Measurements from ENCODE around the gene GAA. TPM values are rescaled to one million over a fixed set of nuclear protein-coding genes. Genes with fewer than 3 reads are reported as not detected.

Gene GAA
- total and polyA plus RNA-seq, 8 donors = 24.1 to 105 (median 36.9) TPM

- Histone ChIP-seq H3K36me3 (no peaks in the 10 kb centered on the region), H3K27me3 (no peaks in the 10 kb centered on the region), H3K27ac (peak overlapping the region; percentile 73 to 86), H3K4me3 (peak overlapping the region; percentile 6 to 11), H3K9me3 (no peaks in the 10 kb centered on the region), H3K4me1 (peaks cover 5 to 27% of the 10 kb centered on the region in 2 donors)
- intact Hi-C loops (cut with DNase I) = no loop called here
- ATAC-seq = peak; percentile 48
- TF ChIP-seq CTCF (IDR thresholded peaks at IDR 0.05) = no peak
- peak in 3 of 4 donors; percentile 41 to 83 (median 76) for DNase-seq
Observed at GRCh38 chr17:80071116-80071841, 30.1 kb upstream of the GAA start.

DNA sequence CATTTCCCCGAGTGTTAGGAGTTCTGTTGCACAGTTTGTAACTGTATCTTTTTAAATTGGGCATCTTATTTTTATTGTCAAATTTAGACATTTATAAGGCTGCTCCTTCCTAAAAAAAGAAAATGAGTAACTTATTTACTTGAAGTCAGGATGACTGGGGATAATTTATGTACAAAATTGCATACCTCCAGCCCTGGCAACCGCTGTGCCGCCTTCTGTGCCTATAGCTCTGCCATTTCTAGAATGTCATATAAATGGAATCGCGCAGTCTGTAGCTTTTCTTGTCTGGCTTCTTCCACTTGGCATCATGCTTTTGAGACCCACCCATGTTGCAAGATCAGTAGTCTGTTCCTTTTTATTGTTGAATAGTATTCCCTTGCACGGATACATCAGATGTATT lies 29.0 kb upstream of the GAA start:
- H3K27ac ChIP-seq = no peak overlapping the region
- DNase-seq (no peak), ATAC-seq (no peak)
- no peak overlapping the region for H3K4me3 ChIP-seq
- intact Hi-C loops (cut with DNase I) = no loop called here
- H3K9me3 ChIP-seq = no peaks in the 10 kb centered on the region
- H3K4me1 ChIP-seq = peaks cover 5 to 27% of the 10 kb centered on the region in 2 donors
- no peak for TF ChIP-seq CTCF (IDR thresholded peaks at IDR 0.05)
- no peaks in the 10 kb centered on the region for H3K36me3 ChIP-seq
- H3K27me3 ChIP-seq = no peaks in the 10 kb centered on the region

DNA sequence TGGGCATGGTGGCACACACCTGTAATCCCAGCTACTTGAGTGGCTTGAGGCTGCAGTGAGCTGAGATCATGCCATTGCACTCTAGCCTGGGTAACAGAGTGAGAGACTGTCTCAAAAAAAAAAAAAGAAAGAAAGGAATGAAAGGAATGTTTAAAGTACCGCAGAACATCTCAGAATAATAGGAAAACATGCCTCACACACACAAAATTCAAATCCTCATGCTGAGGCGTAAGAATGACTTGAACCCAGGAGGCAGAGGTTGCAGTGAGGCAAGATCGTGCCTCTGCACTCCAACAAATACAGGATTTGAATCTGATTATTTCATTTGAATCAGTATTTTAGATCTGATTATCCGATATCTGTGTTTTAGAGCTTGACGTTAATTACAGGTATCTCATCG lies 21.3 kb upstream of the GAA start:
- DNase-seq (no peak), ATAC-seq (no peak)
- Histone ChIP-seq H3K27ac (no peak overlapping the region), H3K4me1 (peaks cover 0 to 8% of the 10 kb centered on the region in 2 donors), H3K27me3 (no peaks in the 10 kb centered on the region), H3K4me3 (no peak overlapping the region), H3K9me3 (no peaks in the 10 kb centered on the region), H3K36me3 (no peaks in the 10 kb centered on the region)
- intact Hi-C loops (cut with DNase I) = no loop called here
- no peak for TF ChIP-seq CTCF (IDR thresholded peaks at IDR 0.05)

DNA sequence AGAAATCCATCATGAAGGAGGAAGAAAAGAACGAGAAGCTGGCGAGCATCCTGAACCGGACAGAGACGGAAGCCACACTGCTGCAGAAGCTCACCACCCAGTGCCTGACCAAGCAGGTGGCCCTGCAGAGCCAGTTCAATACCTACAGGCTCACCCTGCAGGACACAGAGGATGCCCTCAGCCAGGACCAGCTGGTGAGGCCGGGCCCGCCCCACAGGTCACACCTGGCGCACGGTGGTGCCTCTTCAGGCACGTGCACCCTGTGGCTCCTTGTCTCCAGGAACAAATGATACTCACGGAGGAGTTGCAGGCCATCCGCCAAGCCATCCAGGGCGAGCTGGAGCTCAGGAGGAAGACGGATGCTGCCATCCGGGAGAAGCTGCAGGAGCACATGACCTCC lies 19.8 kb upstream of the GAA start:
- peaks cover 0 to 8% of the 10 kb centered on the region in 2 donors for H3K4me1 ChIP-seq
- DNase-seq (peak in 1 of 4 donors; percentile 72), ATAC-seq (no peak)
- H3K27ac ChIP-seq = no peak overlapping the region
- no peak for TF ChIP-seq CTCF (IDR thresholded peaks at IDR 0.05)
- no peak overlapping the region for H3K4me3 ChIP-seq
- intact Hi-C loops (cut with DNase I) = no loop called here
- no peaks in the 10 kb centered on the region for H3K36me3 ChIP-seq
- no peaks in the 10 kb centered on the region for H3K9me3 ChIP-seq
- no peaks in the 10 kb centered on the region for H3K27me3 ChIP-seq

DNA sequence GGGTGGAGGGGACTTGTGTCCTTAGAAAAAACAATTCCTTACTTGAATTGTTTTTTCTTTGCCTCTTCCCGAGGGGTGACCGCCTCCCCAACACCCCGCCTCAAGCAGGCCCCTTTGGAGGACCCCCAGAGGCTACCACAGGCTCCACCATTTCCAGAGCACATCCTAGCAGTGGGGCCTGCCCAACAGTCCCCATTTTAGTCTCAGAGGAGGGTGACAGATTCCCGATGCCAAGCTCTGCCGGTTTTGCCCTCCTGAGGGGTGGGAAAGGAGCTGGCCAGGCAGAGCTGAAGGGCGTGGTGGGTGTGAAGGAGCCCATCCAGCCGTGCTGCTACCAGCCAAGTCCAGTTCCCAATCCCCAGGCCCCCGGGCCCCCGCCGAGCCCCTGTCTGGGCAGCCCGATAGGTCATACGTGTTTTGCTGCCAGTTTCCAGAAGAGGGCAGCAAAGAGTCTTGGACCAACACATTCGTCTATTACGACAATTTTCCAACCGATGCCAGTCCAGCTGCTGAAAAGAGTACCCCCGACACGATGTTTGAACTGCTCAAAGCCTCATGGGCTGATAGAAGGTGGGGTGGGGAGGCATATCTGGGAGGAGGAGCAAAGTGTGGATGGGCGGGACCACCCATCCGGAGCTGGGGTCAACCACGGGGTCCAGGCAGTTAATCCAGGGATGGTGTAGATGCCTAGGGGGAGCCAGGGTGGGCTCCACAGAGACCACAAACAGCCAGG lies 18.8 kb upstream of the GAA start:
- no peak overlapping the region for H3K27ac ChIP-seq

More for the DNA sequence above, 18.8 kb upstream of the GAA start:
- Histone ChIP-seq H3K4me3 (no peak overlapping the region), H3K9me3 (no peaks in the 10 kb centered on the region), H3K4me1 (peaks cover 0 to 8% of the 10 kb centered on the region in 2 donors), H3K27me3 (no peaks in the 10 kb centered on the region), H3K36me3 (no peaks in the 10 kb centered on the region)
- peak; percentile 57 to 85 (median 74) for DNase-seq
- TF ChIP-seq CTCF (IDR thresholded peaks at IDR 0.05) = peak; percentile 78 to 79
- intact Hi-C loops (cut with DNase I) = no loop called here
- ATAC-seq = peak; percentile 89
